H1 (cell line): ENCODE data around the gene TTC28. TPM values are rescaled to one million over a fixed set of nuclear protein-coding genes. Genes with fewer than 3 reads are reported as not detected.

Experiments used
- CTCF ChIA-PET: fragments of 300-600 bp; sonication (Branson Sonifier 250); formaldehyde crosslinking; loops from one replicate; lab custom pipeline; 2021; ENCODE audit not compliant: partially characterized antibody; lab: Charles Lee
- POLR2A ChIA-PET: fragments of 300-600 bp; sonication (Branson Sonifier 250); formaldehyde crosslinking; loops from one replicate; lab custom pipeline; 2021; ENCODE audit warnings: inconsistent platforms; ENCODE audit not compliant: partially characterized antibody; lab: Charles Lee
- DNase-seq, 2 experiments: peaks; one replicate each; pipeline versions ENCODE4 v3.0.0 to v3.0.0-alpha.2; 2010 to 2022; ENCODE audit warnings: low spot score in 2 of 2, low read depth in 1 of 2, mixed read lengths in 1 of 2
- FAIRE-seq: peaks from 2 replicates; lab custom pipeline; 2011; peaks lifted over from hg19 to GRCh38; lab: Jason Lieb, UNC
- H2AFZ ChIP-seq: 2 replicates; pipeline ENCODE4 v1.8.1; 2012; ENCODE audit warnings: low read length, inconsistent platforms
- H2AK5ac ChIP-seq: 2 replicates; pipeline ENCODE4 v1.6.1; 2013; ENCODE audit warnings: low read depth, low read length
- H2BK120ac ChIP-seq: replicated peaks from 2 replicates; pipeline ENCODE3; 2013; ENCODE audit warnings: low read depth, low read length, inconsistent platforms
- H2BK12ac ChIP-seq: 2 replicates; pipeline ENCODE4 v1.6.1; 2013; ENCODE audit warnings: low read depth, low read length
- H2BK15ac ChIP-seq: 2 replicates; pipeline ENCODE4 v1.6.1; 2013; ENCODE audit warnings: low read length
- H2BK20ac ChIP-seq: 2 replicates; pipeline ENCODE4 v1.6.1; 2013; ENCODE audit warnings: low read length
- H2BK5ac ChIP-seq: 2 replicates; pipeline ENCODE4 v1.6.1; 2013; ENCODE audit warnings: low read depth, low read length
- H3K14ac ChIP-seq: 2 replicates; pipeline ENCODE4 v1.6.1; 2013; ENCODE audit warnings: inconsistent platforms; ENCODE audit not compliant: insufficient read length
- H3K18ac ChIP-seq: 2 replicates; pipeline ENCODE4 v1.6.1; 2013; ENCODE audit warnings: low read length; ENCODE audit errors: extremely low read depth
- H3K23ac ChIP-seq: 2 replicates; pipeline ENCODE4 v1.6.1; 2013; ENCODE audit warnings: inconsistent platforms; ENCODE audit not compliant: insufficient read length
- H3K23me2 ChIP-seq: 2 replicates; pipeline ENCODE4 v1.6.1; 2013; ENCODE audit warnings: low read depth, low read length
- H3K27ac ChIP-seq: 2 replicates; pipeline ENCODE4 v1.6.1; 2011; ENCODE audit warnings: low read depth, low read length, inconsistent platforms
- H3K27me3 ChIP-seq, 4 experiments: replicated peaks in 1 of 4; 1 replicate in 1 of 4; 2 replicates in 3 of 4; pipeline versions ENCODE4 v1.6.1 to v1.8.1; 2011 to 2013; ENCODE audit warnings: low read length in 3 of 4, mild to moderate bottlenecking in 3 of 4, inconsistent platforms in 2 of 4, mixed read lengths in 2 of 4, moderate library complexity in 1 of 4; ENCODE audit not compliant: control insufficient read depth in 3 of 4, insufficient read depth in 3 of 4; ENCODE audit errors: extremely low read depth in 1 of 4
- H3K36me3 ChIP-seq, 4 experiments: 2 replicates each; pipeline versions ENCODE4 v1.6.1 to v1.8.1; 2011 to 2013; ENCODE audit warnings: mild to moderate bottlenecking in 4 of 4, low read length in 3 of 4, moderate library complexity in 2 of 4, control low read depth in 1 of 4, inconsistent platforms in 1 of 4; ENCODE audit not compliant: insufficient read depth in 4 of 4, control insufficient read depth in 2 of 4
- H3K4ac ChIP-seq: replicated peaks from 2 replicates; pipeline ENCODE3; 2013; ENCODE audit warnings: low read length, low read depth, mixed read lengths, inconsistent platforms; ENCODE audit not compliant: insufficient read length
- H3K4me1 ChIP-seq, 4 experiments: replicated peaks in 1 of 4; 1 replicate in 1 of 4; 2 replicates in 3 of 4; pipeline versions ENCODE4 v1.6.1 to v1.8.1; 2011 to 2013; ENCODE audit warnings: low read length in 3 of 4, inconsistent platforms in 2 of 4, mixed read lengths in 1 of 4; ENCODE audit not compliant: insufficient read depth in 4 of 4, control insufficient read depth in 3 of 4
- H3K4me2 ChIP-seq, 2 experiments: 2 replicates each; pipeline versions ENCODE4 v1.6.1 to v1.8.1; 2011 to 2013; ENCODE audit warnings: low read depth in 2 of 2, low read length in 2 of 2, control low read depth in 1 of 2, inconsistent platforms in 1 of 2, mild to moderate bottlenecking in 1 of 2; ENCODE audit not compliant: insufficient read depth in 1 of 2
- H3K4me3 ChIP-seq, 4 experiments: fragments of 200-600, 300-600 bp in 1 of 4; sonication (generic), shearing (Covaris generic), sonication (Bioruptor Twin) in 1 of 4; 2 replicates each; pipeline versions ENCODE4 v1.5.1 to v1.8.1; 2011 to 2016; ENCODE audit warnings: low read length in 4 of 4, low read depth in 3 of 4, control low read depth in 2 of 4, inconsistent platforms in 2 of 4, mild to moderate bottlenecking in 2 of 4, mixed read lengths in 1 of 4, moderate library complexity in 1 of 4; ENCODE audit not compliant: insufficient read depth in 2 of 4; ENCODE audit errors: extremely low read depth in 1 of 4
- H3K56ac ChIP-seq: replicated peaks from 2 replicates; pipeline ENCODE3; 2013; ENCODE audit warnings: low read depth, mild to moderate bottlenecking, mixed read lengths, low read length, inconsistent platforms; ENCODE audit not compliant: insufficient read length
- H3K79me1 ChIP-seq: 2 replicates; pipeline ENCODE4 v1.6.1; 2013; ENCODE audit warnings: low read depth, low read length, control low read depth
- H3K79me2 ChIP-seq, 2 experiments: 2 replicates each; pipeline versions ENCODE4 v1.6.1 to v1.8.1; 2012 to 2013; ENCODE audit warnings: low read length in 2 of 2, mild to moderate bottlenecking in 2 of 2, inconsistent platforms in 1 of 2; ENCODE audit not compliant: insufficient read depth in 2 of 2, control insufficient read depth in 1 of 2
- H3K9ac ChIP-seq, 4 experiments: replicated peaks in 1 of 4; 1 replicate in 1 of 4; 2 replicates in 3 of 4; pipeline versions ENCODE4 v1.6.1 to v1.8.1; 2011 to 2013; ENCODE audit warnings: low read depth in 3 of 4, low read length in 3 of 4, control low read depth in 2 of 4, mild to moderate bottlenecking in 2 of 4, moderate library complexity in 2 of 4, inconsistent platforms in 1 of 4; ENCODE audit errors: extremely low read depth in 1 of 4
- H3K9me3 ChIP-seq, 2 experiments: 2 replicates each; pipeline versions ENCODE4 v1.6.1 to v1.8.1; 2012 to 2013; ENCODE audit warnings: mild to moderate bottlenecking in 2 of 2, moderate library complexity in 2 of 2, control low read depth in 1 of 2, inconsistent platforms in 1 of 2, low read depth in 1 of 2, low read length in 1 of 2, mixed read lengths in 1 of 2; ENCODE audit not compliant: insufficient read depth in 2 of 2
- H4K20me1 ChIP-seq, 2 experiments: replicated peaks in 1 of 2; 2 replicates each; pipeline versions ENCODE3 to v1.8.1; 2011 to 2013; ENCODE audit warnings: inconsistent platforms in 2 of 2, low read length in 2 of 2, mild to moderate bottlenecking in 1 of 2; ENCODE audit not compliant: insufficient read depth in 2 of 2, control insufficient read depth in 1 of 2
- H4K5ac ChIP-seq: 2 replicates; pipeline ENCODE4 v1.6.1; 2013; ENCODE audit warnings: low read length, low read depth, mixed read lengths, inconsistent platforms; ENCODE audit not compliant: insufficient read length
- H4K8ac ChIP-seq: 2 replicates; pipeline ENCODE4 v1.8.0; 2013; ENCODE audit warnings: mild to moderate bottlenecking, moderate library complexity, low read length, inconsistent platforms; ENCODE audit not compliant: insufficient read depth; ENCODE audit errors: extremely low read depth
- H4K91ac ChIP-seq: replicated peaks from 2 replicates; pipeline ENCODE3; 2013; ENCODE audit warnings: low read length, mixed read lengths, inconsistent platforms; ENCODE audit not compliant: insufficient read length
- BRCA1 ChIP-seq: IDR thresholded peaks from 2 replicates; pipeline ENCODE4 v1.6.1; 2012; ENCODE audit warnings: low read depth, low read length, improper control_type of control experiment
- CTBP2 ChIP-seq: IDR thresholded peaks from 2 replicates; pipeline ENCODE4 v1.7.0; 2011; ENCODE audit warnings: borderline replicate concordance, mild to moderate bottlenecking, moderate library complexity, mixed read lengths, low read length; ENCODE audit not compliant: insufficient read depth, insufficient read length
- EGR1 ChIP-seq: IDR thresholded peaks from 2 replicates; pipeline ENCODE4 v1.6.1; 2011; ENCODE audit warnings: low read depth, low read length, borderline replicate concordance
- JUN ChIP-seq: IDR thresholded peaks from 2 replicates; pipeline ENCODE4 v1.6.1; 2011; ENCODE audit warnings: low read depth, mild to moderate bottlenecking, improper control_type of control experiment, low read length
- PHF8 ChIP-seq: fragments of 200-600 bp; sonication (generic); conservative IDR thresholded peaks from 2 replicates; pipeline ENCODE4 v1.7.1; 2012; ENCODE audit warnings: low read depth, mild to moderate bottlenecking, inconsistent platforms, low read length, moderate library complexity
- POU5F1 ChIP-seq: IDR thresholded peaks from 2 replicates; pipeline ENCODE4 v1.6.1; 2011; ENCODE audit warnings: low read depth, mild to moderate bottlenecking, low read length, moderate library complexity
- RNF2 ChIP-seq: fragments of 200-900, 300-1000 bp; sonication (generic); IDR thresholded peaks from 2 replicates; pipeline ENCODE4 v1.7.1; 2016; ENCODE audit warnings: borderline replicate concordance, low read depth, mild to moderate bottlenecking, antibody characterized with exemption, low read length; ENCODE audit not compliant: poor library complexity, severe bottlenecking; ENCODE audit errors: missing control alignments
- RXRA ChIP-seq: IDR thresholded peaks from 2 replicates; pipeline ENCODE4 v1.6.1; 2011; ENCODE audit warnings: low read depth, mild to moderate bottlenecking, low read length, moderate library complexity; ENCODE audit not compliant: insufficient read depth
- WGBS, 2 experiments: shearing (Covaris generic) in 1 of 2; methylation state at CpG; one replicate each; pipeline versions ENCODE4 v1.1.6 to v1.1.7; 2013 to 2015; ENCODE audit warnings: low lambda C conversion rate in 2 of 2, mixed read lengths in 2 of 2, inconsistent platforms in 1 of 2, low coverage in 1 of 2, missing lambda C conversion rate in 1 of 2; ENCODE audit not compliant: insufficient replicate concordance in 2 of 2, insufficient coverage in 1 of 2, insufficient read length in 1 of 2; ENCODE audit errors: extremely low coverage in 1 of 2, missing lambda C conversion rate in 1 of 2; 5-methylcytosine and 5-hydroxymethylcytosine counted together
- polyA plus RNA-seq, 7 experiments: library from polyadenylated mRNA; depleted of rRNA in 3 of 7; stranded (reverse) in 5 of 7; unstranded in 2 of 7; fragments of >200 nt in 5 of 7; fragments of 200-250 nt in 2 of 7; gene quantifications; 1 replicate in 5 of 7; 2 replicates in 1 of 7; 4 replicates in 1 of 7; pipeline versions ENCODE4 v1.2.1 to v1.2.3, GENCODE V29; 2011 to 2013; ENCODE audit warnings: missing spikeins in 2 of 7, mixed read lengths in 2 of 7
- total RNA-seq: library from RNA; stranded (reverse); fragmentation: NEBNext Ultra II Directional; extraction: Animal tissue kit (Norgen Biotek cat#: 25700); gene quantifications from 2 replicates; pipeline ENCODE4 v1.2.1, GENCODE V29; 2021

Gene TTC28
- total and polyA plus RNA-seq, 2 of the 8 experiments (the other 6 are each of a cell fraction or from before 2014, with no cell fraction given) = 2.6 to 12.6 TPM

- Histone ChIP-seq H3K36me3 (peaks cover 0 to 3% (median 0%) of the 10 kb centered on the region in 4 experiments; a peak in 1 of 8 replicates), H2BK12ac (no peak overlapping the region)
- CTCF ChIA-PET = interaction anchor here (0.9 to 3.1 kb wide), 7 partner anchors 8 to 104 kb away, joined by 3 to 15 read pairs (median 4); no protein-coding TSS in a partner anchor
- TF ChIP-seq POU5F1 (no peak), CTBP2 (no peak), BRCA1 (no peak), PHF8 (no peak), RNF2 (no peak), EGR1 (no peak), RXRA (no peak), JUN (no peak)
Measured at GRCh38 chr22:27984001-27984695, 695.5 kb downstream of the TTC28 start.

More at GRCh38 chr22:27984001-27984695, 695.5 kb downstream of the TTC28 start:
- H2BK15ac ChIP-seq = no peak overlapping the region
- H3K4ac ChIP-seq = no peak overlapping the region
- H3K18ac ChIP-seq = no peak overlapping the region
- no peak overlapping the region for H3K4me2 ChIP-seq
- 86% methylated on average over 10 of the region's 10 CpGs; no CpG with 5 or more reads in 1 of the 2 experiments for WGBS, 2 experiments
- H3K56ac ChIP-seq = no peak overlapping the region
- no peak overlapping the region for H2AK5ac ChIP-seq
- H2BK20ac ChIP-seq = no peak overlapping the region
- H3K4me3 ChIP-seq = no peak overlapping the region
- H2AFZ ChIP-seq = no peak overlapping the region
- H3K27me3 ChIP-seq = no peaks in the 10 kb centered on the region
- peaks cover 0 to 8% (median 6%) of the 10 kb centered on the region in 4 experiments; a peak in 6 of 7 replicates for H3K4me1 ChIP-seq
- no peak overlapping the region for H4K91ac ChIP-seq
- H3K14ac ChIP-seq = no peak overlapping the region
- no peaks in the 10 kb centered on the region for H3K23me2 ChIP-seq
- no peak for FAIRE-seq
- no peaks in the 10 kb centered on the region for H3K9me3 ChIP-seq
- H4K8ac ChIP-seq = no peak overlapping the region
- H3K79me2 ChIP-seq = no peaks in the 10 kb centered on the region
- H3K23ac ChIP-seq = no peak overlapping the region
- no peak overlapping the region for H4K5ac ChIP-seq
- H3K9ac ChIP-seq = no peak overlapping the region
- no peaks in the 10 kb centered on the region for H3K79me1 ChIP-seq
- POLR2A ChIA-PET = interaction anchor here (1.3 kb wide), 1 partner anchor 16 kb away, joined by 3 read pairs; no protein-coding TSS in a partner anchor
- no peak overlapping the region for H2BK120ac ChIP-seq
- H4K20me1 ChIP-seq = peaks cover 0 to 4% of the 10 kb centered on the region in 2 experiments
- DNase-seq = peak in 1 of 2 experiments; percentile 24
- H2BK5ac ChIP-seq = no peak overlapping the region
- H3K27ac ChIP-seq = no peak overlapping the region
